Adipose tissue (tissue), 3 donors: ENCODE results near the gene SEC22C. TPM values are rescaled to one million over a fixed set of nuclear protein-coding genes. Genes with fewer than 3 reads are reported as not detected.
"Not testable (repeated sequence)": the region's sequence is repeated elsewhere in the genome, so short reads cannot be mapped to it uniquely, and the experiment has no call there.

Experiments
- H3K27ac ChIP-seq: one replicate; pipeline ENCODE4 v1.5.1; 2013; ENCODE audit warnings: low read depth, low read length
- WGBS, 3 donors: extraction: QIAGEN DNeasy Blood & Tissue Kit; methylation state at CpG; one replicate each; pipeline ENCODE4 v1.1.7; 2013; 5-methylcytosine and 5-hydroxymethylcytosine counted together
- polyA plus RNA-seq, 3 donors: library from polyadenylated mRNA; stranded (reverse); fragments of 200-250 nt; gene quantifications; one replicate each; pipeline ENCODE4 v1.2.3, GENCODE V29; 2013
- donor health status: healthy with polysubstance abuse.
- donor health status: Bipolar disorder and iron deficiency.
- donor health status: healthy.

The SEC22C gene, protein sequence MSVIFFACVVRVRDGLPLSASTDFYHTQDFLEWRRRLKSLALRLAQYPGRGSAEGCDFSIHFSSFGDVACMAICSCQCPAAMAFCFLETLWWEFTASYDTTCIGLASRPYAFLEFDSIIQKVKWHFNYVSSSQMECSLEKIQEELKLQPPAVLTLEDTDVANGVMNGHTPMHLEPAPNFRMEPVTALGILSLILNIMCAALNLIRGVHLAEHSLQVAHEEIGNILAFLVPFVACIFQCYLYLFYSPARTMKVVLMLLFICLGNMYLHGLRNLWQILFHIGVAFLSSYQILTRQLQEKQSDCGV
- polyA plus RNA-seq = 10 to 100 TPM; 26.0 to 45.0 (median 28.4) TPM

DNA sequence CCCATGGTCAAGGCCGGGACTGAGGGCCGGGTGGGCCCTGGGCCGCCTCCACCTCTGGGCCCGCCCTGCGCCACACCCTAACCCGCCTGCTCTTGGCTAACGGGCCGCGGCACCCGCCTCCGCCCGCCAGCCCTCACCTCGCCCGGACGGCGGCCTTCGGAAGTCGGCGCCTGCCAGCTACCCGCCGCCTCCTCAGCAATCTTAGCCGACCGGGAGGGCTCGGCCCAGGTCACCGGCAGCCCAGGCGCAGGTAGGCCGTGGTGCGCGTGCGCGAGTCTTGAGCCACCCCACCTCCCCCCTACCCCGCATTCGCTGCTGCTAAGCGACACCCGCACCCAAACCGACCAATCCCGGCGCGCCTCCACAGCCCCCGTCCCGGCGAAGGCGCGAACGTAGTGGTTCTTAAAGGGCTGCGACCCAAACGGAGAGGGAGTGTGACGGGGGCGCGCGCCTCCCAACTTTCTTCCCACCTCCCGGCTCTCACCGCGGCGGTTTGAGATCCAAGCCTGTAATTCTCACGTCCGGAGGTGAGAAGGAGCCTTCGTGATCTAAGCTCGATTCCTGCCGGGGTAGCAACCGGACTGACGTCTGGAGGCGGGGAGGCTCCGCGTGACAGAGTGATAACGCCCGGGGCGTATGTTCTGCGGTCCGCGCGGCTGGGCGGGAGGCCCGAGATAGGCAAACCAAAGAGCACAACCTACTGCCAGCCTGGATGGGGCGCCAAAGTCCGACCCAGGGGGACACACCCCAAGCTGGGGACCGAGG, at the start of gene SEC22C:
Gene SEC22C, minus strand, starts transcription at position 259 of the 765 bp plus-strand sequence. CDS start 12,921 bp downstream, outside the sequence.
- peak within 1 kb of the TSS; percentile 48 for H3K27ac ChIP-seq
- 0% methylated on average over 67 to 77 of the region's 77 CpGs for WGBS, 3 donors

DNA sequence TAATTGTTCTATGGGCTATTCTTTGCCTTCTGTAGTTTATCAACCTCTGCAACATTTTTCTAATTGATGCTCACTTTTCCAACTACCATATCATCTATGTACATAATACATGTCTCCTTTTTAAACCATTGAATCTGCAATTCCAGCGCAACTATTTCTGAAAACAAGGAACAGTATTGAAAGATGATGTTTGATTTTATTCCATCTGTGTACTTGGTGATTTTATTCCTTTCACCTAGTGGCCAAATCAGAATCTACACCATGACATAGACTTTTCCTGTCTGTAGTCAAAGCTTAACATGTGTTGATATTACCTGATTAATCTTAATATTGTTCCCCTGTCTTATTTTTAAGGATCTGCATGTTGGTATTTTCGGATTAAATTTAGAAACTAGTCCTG, 31.7 kb upstream of the SEC22C start:
- WGBS, 3 donors = 69 to 91% (median 87%) methylated on average over 2 of the region's 2 CpGs
- no peak overlapping the region for H3K27ac ChIP-seq

DNA sequence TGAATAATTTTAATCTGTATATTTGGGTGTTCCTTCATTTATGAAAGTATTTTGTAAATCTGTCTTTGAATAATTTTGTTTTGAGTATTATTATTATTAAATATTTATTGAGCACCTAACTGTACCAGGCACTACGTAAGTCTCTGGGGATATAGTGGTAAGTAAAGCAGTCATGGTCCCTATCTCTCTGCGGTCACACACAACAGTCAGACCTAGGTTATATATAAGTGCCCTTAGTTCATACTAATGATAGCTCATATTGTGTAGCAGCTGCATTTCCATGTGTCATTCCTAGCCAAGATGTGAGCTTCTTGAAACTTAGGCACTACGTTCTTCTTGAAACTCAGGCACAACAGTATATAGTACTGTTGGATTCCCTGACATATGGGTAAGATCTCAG, 31.2 kb upstream of the SEC22C start:
- 85 to 90% (median 88%) methylated on average over 3 of the region's 3 CpGs for WGBS, 3 donors
- no peak overlapping the region for H3K27ac ChIP-seq

DNA sequence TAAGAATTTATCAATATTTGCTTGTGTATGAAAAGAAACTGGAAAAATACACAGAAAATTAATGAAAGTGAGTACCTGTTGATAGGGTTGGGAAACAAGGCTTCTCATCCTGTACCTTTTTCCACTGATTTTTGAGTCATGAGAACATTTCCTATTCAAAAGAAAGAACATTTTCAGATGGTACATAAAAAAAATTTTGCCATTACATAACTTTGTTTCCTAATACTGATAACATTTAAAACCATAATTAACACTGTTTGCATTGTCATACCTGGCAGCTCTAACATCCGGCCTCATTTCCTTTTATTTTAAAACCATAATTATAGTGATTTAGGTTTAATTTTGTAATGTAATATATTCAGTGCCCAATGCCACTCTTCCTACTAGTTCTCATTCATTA, 30.4 kb upstream of the SEC22C start:
- WGBS, 3 donors = 25 to 46% (median 39%) methylated on average over 1 of the region's 1 CpG
- H3K27ac ChIP-seq = no peak overlapping the region

DNA sequence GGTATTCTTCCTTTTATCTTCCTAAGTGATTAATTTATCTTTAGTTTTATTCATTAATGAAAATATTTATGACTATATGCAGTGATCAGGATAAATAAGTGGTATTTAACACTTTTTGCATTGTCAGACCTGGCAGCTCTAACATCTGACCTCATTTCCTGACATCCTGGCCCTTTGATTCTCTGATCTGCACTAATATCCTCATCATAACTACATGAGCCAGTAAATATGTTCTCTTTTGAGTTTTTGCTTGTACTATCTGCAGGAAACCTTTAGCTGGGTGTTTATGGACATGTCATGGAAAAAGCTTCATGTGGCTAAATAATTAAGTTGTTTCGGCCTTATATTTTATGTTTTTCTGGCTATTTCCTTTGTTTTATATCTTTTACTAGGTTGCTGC, 29.2 kb upstream of the SEC22C start:
- 81 to 97% (median 88%) methylated on average over 1 of the region's 1 CpG for WGBS, 3 donors
- H3K27ac ChIP-seq = no peak overlapping the region

DNA sequence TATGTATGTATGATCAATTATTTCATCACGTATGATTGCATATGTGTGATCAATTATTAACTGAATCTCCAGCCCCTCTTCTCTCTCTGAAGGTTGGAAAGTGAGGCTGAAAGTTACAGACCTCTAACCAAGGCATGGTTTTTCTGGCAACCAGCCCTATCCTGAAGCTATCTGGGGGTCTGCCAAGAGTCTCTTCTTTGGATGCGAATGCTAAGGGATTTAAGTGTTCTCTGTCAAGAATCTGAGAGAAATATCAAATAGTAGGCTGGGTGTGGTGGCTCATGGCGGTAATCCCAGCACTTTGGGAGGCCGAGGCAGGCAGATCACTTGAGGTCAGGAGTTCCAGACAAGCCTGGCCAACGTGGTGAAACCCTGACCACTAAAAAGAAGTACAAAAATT, 26.8 kb upstream of the SEC22C start:
- 43 to 70% (median 50%) methylated on average over 5 of the region's 5 CpGs for WGBS, 3 donors
- H3K27ac ChIP-seq = no peak overlapping the region

DNA sequence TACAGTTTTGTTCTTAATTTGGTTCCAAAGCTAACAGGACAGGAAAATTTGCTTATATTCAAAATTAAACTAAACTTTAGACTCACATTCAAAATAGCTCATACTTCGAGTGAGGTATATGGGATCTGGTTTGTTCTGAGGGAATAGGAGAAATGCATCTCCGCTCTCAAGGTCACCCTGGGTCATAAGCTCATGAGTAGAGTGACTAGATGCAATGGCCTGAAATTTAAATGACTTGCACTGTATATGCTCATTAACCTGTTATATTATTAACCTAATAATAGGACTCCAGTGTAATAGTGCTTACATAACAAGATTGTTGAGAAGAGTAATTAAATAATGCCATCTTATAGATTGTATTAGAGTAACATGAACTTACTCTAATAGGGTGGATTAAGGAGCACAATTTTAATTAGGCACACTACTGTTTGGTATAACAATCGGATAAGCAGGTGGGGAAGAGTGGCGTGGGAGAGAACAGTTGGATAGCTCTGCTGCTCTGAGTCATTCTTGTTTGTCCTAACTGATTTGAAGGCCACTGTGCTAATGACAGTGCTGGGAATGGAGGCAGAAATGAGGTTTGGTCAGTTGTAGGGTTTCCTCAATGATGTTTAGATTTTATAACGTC, 23.9 kb upstream of the SEC22C start:
- no peak overlapping the region for H3K27ac ChIP-seq
- WGBS, 3 donors = 48 to 72% (median 69%) methylated on average over 5 of the region's 5 CpGs

DNA sequence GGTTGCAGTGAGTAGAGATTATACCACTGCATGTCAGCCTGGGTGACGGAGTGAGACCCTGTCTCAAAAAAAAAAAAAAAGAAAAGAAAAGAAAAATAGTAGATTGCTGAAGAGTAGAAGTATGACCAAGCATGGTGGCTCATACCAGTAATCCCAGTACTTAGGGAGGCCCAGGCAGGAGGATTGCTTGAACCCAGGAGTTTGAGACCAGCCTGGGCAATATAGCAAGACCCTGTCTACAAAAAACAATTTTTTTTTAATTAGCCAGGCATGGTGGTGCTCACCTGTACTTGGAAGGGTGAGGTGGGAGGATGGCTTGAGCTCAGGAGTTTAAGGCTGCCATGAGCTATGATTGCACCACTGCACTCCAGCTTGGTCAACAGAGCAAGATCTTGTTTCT, 21.2 kb upstream of the SEC22C start:
- H3K27ac ChIP-seq = no peak overlapping the region
- 100% methylated on average over 1 of the region's 1 CpG for WGBS, 3 donors

DNA sequence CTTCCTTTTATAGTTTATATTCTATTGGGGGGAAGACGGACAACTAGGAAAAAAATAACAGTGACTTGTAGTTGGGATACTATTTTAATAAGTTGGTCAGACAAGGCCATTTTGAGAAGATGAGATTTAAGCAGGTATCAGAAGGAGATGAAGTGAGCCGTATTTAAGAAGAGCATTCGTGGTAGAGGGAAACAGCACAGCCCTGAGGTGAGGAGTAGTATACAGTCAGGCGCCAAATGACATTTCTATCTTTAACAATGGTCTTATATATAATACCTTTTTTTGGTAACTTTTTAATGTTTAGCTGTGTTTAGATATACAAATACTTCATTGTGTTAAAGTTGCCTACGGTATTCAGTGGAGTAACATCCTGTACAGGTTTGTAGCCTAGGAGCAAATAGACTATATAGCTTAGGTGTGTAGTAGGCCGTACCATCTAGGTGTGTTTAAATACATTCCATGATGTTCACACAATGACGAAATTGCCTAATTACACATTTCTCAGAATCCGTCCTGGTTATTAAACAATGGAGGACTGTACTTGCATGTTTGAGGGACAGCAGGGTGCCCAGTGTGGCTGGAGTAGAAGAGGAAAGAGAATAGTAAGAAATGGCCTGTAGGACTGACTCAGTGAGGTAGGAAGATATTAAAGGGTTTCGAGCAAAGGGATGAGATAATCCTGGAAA, 20.3 kb upstream of the SEC22C start:
- H3K27ac ChIP-seq = no peak overlapping the region
- WGBS, 3 donors = 42 to 49% (median 47%) methylated on average over 9 of the region's 9 CpGs

DNA sequence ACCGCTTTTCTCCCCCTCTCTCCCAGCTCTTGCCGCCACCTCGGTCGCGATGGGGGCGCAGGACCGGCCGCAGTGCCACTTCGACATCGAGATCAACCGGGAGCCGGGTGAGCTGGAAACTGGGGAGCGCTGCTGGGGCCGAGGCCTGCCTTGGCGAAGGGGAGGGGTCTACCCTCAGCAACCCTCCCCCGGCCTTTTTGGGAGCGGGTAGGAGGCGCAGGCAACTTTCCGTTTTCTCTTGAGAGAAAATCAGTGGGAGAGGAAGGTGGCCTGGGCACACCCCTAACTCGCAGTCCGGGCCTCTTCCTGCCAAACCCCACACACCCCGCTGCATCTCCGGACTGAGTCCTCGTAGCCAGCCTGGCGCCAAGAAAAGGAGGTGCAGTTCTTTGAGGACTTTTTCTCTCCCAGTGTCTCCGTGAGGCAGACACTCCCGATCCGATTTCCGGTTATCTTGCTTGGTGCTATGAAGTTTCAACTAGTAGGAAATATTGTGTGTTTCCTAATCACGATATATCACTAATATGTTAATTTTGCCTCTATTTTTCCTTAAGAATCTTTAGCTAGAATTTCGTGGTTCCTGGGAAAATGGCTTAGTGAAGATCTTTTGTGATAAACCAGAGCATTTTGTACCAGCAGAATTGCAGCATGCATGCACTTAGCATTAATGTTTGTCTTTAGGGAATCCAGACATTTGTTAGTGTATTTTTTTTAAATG, 19.4 kb upstream of the SEC22C start:
- peak overlapping the region; percentile 84 for H3K27ac ChIP-seq
- WGBS, 3 donors = 0% methylated on average over 23 to 31 of the region's 31 CpGs

DNA sequence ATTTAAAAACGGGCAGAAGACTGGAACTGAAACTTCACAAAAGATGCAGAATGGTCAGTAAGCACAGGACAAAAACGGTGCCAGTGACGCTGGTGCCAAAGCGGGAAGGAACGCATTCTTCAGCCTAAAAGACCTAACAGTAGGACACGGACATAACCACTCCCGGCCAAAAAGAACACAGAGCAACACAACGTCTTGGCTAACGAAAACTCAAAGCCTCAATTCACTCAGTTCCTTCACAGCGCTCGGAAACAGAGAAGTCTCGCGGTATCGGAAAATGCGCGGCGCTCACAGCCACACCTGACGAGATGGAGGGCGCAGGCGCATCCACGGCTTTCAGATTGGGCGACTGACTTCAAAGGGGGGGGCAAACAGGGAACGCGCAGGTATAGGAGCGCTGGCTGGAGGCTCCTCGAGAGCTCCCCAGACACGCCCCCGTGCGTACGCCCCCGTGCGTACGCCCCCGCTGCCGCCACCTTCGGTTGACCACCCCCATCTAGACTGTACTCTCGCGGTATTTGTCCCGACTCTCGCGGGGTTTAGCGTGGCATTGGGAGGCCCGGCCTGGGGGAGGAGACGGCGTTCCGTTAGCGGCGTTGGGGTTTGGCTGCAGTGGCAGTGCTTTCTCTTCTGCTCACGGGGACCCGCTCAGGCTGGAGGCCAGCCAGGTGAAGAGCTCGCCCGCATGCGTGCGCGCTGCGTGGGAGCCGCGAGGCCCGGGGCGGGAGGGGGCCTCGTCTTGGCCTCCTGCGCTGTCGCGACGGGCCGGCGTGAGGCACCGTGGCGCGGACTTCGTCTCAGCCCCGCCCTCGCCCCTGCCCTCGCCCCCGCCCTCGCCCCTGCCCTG, 18.6 kb upstream of the SEC22C start, which contains the start of gene NKTR:
Gene NKTR, plus strand, starts transcription at position 576 of the 847 bp plus-strand sequence. CDS start 321 bp downstream, outside the sequence.
- H3K27ac ChIP-seq = peak within 1 kb of the TSS; percentile 84

DNA sequence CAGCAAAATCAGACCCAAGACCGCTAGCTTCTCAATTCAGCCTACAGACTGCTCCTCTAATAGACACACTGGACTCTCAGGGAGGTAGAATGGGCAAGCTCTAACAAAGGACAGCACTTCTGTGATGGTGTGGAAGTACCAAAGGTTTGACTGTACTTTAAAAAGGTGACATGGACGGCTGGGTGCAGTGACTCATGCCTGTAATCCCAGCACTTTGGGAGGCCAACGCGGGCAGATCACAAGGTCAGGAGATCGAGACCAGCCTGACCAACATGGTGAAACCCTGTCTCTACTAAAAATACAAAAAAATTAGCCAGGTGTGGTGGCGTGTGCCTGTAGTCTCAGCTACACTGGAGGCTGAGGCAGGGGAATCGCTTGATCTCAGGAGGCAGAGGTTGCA, 15.3 kb upstream of the SEC22C start:
- not testable (repeated sequence) for H3K27ac ChIP-seq
- 92 to 96% (median 95%) methylated on average over 7 of the region's 7 CpGs for WGBS, 3 donors

More for the DNA sequence above, 18.6 kb upstream of the SEC22C start, which contains the start of gene NKTR:
- WGBS, 3 donors = 0 to 1% (median 0%) methylated on average over 60 to 76 of the region's 76 CpGs

DNA sequence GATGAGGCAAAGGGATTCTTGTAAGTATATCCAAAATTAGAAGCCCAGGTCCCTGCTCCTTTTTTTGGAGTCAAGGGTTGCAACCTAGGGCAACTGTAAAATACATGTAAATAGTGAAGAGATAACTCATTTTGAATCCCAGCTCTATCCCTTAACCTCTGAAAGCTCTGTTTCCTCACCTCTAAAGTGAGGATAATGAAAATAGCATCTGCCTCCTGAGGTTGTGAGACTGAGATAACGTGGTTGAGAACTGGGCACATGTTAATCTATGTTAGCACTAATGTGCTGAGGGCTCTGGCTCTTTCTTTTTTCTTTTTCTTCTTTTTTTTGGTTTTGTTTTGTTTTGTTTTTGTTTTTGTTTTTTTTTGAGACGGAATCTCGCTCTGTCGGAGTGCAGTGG, 13.9 kb upstream of the SEC22C start:
- no peak overlapping the region for H3K27ac ChIP-seq
- WGBS, 3 donors = 86 to 98% (median 96%) methylated on average over 4 of the region's 4 CpGs

DNA sequence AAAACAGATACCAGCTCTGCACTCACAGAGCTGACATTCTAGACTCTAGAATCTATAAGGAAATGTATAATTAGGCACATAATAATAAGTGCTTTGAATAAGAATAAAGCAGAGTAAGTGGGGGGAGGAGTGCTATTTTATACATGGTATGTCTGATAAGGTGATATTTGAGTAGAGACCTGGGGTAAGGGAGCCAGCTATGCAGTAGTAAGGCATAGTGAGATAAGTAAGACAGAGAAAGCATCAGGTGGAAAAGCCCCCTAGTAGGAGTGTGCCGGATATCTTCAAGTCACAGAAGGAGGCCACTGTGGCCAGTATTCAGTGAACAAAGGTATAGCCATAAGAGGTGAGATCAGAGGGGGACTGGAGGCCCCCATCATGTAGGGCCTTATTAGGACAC, 11.9 kb upstream of the SEC22C start:
- H3K27ac ChIP-seq = no peak overlapping the region
- WGBS, 3 donors = 83 to 94% (median 90%) methylated on average over 1 of the region's 1 CpG

DNA sequence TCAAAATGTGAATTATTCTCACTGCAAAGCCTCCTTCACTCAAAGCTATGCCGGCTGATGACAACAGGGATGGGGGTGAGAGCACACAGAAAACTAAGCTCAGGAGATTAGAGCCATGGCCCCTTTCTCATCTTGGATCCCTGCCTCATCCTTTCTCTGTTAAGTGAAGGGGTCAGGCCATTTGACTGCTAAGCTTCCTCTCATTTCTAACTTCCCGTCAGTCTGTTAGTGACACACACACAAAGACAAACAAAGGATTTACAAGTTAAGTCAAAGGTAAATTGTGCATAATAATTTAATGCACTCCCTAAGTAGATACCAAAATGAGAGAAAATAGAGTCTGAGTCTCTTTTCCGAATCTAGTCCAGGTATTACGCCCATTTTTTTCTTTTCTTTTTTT, 10.0 kb upstream of the SEC22C start:
- 74 to 76% (median 74%) methylated on average over 4 of the region's 4 CpGs for whole genome bisulfite sequencing, 3 donors

DNA sequence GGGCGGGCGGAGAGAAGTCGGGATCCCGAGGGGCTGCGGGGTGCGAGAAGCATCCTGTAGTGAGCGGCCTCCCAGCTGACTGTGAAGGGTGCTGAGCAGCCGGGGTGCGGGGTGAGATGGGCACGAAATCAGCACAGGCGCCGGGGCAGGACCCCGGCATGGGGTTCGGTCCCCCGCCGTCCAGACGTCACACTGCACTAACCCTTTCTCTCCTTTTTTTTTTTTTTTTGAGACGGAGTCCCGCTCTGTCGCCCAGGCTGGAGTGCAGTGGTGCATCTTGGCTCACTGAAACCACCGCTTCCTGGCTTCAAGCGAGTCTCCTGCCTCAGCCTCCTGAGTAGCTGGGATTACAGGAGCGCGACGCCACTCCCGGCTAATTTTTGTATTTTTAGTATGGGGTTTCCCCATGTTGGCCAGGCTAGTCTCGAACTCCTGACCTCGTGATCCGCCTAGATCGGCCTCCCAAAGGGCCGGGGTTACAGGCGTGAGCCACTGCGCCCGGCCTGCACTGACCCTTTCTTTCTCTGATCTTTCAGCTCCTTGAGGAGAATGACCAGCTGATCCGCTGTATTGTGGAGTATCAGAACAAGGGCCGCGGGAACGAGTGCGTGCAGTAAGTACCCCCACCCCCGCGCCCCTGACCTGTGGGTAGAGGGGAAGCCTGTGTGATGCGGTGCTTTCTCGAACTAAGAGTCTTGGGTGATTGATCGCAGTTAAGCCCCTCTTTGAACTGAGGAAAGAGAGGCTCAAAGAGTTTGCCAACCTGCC, 9.4 kb upstream of the SEC22C start:
- H3K27ac ChIP-seq = no peak overlapping the region
- WGBS, 3 donors = 7 to 9% (median 8%) methylated on average over 37 to 44 of the region's 44 CpGs

More for the DNA sequence above, 10.0 kb upstream of the SEC22C start:
- no peak overlapping the region for H3K27ac ChIP-seq
